Skin of body (tissue), 1 donor: Measurements from ENCODE around the gene IL9. TPM values are rescaled to one million over a fixed set of nuclear protein-coding genes. Genes with fewer than 3 reads are reported as not detected.

Source experiments
- total RNA-seq: library from RNA; depleted of rRNA; stranded (reverse); fragments of >200 nt; gene quantifications from one replicate; pipeline ENCODE4 v1.2.3, GENCODE V29; 2014

The IL9 gene
- total RNA-seq, 1 donor from 2014 or later: not detected

Other genes starting within 250 kb of the IL9 start
- gene SLC25A48, start 61.2 kb downstream of the IL9 start, total RNA-seq: 2.4 TPM
- gene LECT2, start 59.1 kb upstream of the IL9 start, total RNA-seq: not detected
- gene TGFBI, start 133.1 kb upstream of the IL9 start, total RNA-seq: 136 TPM
- 68.0 TPM for gene SMAD5, start 237.0 kb upstream of the IL9 start, total RNA-seq